ENCODE measurements around the gene LMO7.
"Not testable (repeated sequence)": the region's sequence is repeated elsewhere in the genome, so short reads cannot be mapped to it uniquely, and the experiment has no call there.

The LMO7 gene

DNA sequence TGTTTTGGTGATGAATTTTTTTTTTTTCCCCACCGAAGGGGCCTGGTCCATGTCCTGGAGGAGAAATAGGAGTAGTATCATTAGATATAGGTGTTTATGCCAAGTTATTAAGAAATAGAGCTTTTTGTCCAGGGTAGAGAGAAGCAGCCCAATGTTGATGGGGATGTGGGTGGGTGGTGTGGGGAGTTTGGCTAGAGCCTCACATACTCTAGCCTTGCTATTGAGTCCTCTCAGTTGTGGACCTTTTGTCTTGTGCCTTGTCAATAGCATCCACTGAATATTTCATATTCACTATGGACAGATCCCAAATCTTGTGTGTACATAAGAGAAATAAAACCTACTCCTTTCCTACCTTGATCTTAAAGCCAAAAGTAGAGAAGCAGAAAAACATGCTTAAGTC is 134.0 kb downstream of the LMO7 start:
- no peak for DNase-seq

DNA sequence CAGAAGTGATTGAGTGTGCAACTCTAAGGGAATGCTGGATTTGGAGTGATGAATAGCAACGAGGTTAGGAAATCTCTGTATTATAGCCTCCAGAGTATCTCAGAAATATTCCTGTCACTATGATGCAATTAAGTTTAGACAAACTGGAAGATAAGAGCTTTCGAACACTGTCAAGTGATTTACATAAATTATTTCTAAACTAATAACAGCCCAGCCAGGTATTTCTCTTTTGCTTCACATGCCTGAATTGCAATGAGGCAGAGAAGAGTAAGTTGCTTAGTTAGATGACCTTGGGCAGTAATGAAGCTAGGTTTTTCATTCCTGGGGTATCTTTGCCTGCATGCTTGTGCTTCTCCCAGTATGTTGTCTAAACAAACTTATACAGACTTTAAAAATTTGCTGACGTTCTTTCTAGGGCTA is 134.5 kb downstream of the LMO7 start:
- no peak for DNase-seq

DNA sequence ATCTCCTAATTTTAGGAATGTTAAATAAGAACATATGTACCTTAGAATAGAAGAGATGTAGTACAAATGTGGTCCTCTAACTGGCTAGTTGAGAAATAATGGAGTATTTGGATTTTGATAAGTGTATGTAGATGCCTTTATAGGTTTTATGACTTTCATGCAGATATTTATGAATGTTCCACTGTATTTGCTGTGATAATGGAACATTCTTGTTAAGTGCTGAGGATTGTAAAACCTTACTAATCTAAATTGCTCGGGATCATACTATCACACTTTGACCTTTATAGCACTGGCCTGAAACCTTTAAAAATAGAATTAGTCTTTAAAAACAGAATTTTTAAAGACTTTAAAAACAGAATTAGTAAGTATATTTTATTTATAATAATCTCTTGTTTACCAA is 135.1 kb downstream of the LMO7 start:
- DNase-seq = no peak

- no peak for DNase-seq
Measured at GRCh38 chr13:75771818-75772217, 135.7 kb downstream of the LMO7 start.

DNA sequence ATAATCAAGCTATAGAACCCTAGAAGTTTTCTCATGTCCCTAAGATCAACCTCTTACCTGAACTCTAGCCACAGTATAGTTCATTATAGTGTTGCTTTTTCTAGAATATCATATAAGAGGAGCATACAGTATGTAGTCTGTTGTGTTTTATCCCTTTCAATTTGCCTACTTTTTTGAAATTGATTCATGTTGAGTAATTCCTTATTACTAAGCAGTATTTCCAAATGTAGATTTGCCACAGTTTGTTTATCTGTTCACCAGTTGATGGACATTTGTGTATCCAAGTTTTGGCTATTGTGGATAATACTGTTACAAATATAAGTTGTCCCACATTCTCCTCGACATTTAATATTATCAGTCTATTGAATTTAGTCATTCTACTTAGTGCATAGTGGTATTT is 138.0 kb downstream of the LMO7 start:
- DNase-seq = no peak

DNA sequence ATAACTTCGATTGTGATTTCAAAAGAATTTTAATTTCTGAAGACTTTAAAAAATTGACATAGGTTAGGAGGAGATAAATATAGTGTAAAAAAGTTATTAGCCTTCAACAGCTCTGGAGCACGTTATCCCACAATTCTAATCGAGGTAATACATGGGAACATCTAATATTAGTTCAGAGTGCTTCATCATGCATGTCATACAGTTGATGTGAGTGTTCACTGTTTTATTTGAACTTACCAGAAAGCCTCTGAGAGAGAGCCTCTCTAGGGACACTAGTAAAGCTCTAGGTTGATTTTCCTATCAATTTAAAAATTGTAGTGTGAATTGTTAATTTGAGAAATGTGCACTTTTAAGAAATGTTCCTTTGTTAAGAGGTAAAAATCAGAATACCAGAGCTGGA is 140.4 kb downstream of the LMO7 start:
- DNase-seq = no peak

DNA sequence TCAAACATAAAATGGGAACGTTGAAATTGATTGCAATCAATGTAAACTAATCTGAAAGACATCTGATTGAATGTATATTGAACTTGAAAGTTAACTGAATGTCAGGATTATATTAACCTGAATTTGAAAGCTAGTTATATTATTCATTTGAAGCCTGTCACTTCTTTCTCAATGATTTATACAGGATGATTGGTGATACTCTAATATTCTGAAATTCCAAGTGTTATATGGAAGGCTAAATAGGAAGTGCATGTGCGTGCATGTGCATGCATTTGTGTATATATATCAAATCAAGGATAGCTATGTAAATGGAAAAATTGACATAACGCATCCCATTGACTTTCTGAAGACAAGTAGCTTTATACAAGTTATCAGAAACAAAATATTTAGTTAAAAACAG is 143.3 kb downstream of the LMO7 start:
- DNase-seq = no peak

- DNase-seq = not testable (repeated sequence)
Measured at GRCh38 chr13:75780103-75780502, 144.0 kb downstream of the LMO7 start.

DNA sequence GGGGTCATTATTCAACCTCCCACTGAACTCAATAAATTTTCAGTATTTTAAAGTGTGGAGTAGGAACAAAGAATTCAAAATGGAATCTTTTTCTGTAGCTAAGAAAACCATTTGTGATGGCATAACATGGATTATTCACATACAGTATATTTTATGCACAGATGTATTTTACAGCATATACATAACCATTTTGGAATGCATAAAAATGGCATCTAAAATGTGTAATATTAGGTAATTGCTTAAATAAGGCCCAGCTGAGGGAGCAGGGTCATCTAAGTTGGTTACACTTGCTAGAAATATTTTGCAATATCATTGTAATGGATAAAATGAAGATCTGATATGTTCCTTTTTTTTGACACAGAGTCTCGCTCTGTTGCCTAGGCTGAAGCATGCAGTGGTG is 146.9 kb downstream of the LMO7 start:
- DNase-seq = no peak

- DNase-seq = no peak
Measured at GRCh38 chr13:75784003-75784402, 147.9 kb downstream of the LMO7 start.

- no peak for DNase-seq
Measured at GRCh38 chr13:75785130-75785529, 149.0 kb downstream of the LMO7 start.

- DNase-seq = peak in 5 of 56 donors; percentile 13 to 51 (median 31)
Measured at GRCh38 chr13:75787249-75787928, 151.3 kb downstream of the LMO7 start.

DNA sequence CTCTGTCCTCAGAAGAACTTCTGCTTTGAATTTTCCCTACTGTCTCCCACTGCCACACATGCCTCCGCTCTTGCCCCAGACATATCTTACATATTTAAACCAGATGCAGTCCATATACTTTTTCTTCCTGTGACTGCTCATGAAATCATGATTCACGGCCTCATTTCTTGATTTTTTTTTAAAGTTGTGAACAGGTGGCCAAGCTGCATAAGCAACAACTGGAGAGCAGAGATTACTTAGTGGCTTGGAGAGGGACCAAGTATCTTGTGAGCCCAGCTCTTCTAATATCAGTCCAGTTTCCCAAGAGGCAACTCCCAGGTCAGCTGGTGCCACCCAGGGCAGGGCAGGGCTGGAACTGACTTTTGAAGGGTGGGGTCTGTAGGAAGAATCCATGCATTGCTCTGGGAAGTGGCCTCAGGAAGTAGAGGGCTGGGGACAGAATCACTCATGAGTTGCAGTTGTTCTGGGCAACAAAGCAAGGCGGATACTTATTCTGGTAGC is 152.4 kb downstream of the LMO7 start:
- DNase-seq = no peak

- DNase-seq = no peak
Measured at GRCh38 chr13:75789451-75790197, 153.5 kb downstream of the LMO7 start.

DNA sequence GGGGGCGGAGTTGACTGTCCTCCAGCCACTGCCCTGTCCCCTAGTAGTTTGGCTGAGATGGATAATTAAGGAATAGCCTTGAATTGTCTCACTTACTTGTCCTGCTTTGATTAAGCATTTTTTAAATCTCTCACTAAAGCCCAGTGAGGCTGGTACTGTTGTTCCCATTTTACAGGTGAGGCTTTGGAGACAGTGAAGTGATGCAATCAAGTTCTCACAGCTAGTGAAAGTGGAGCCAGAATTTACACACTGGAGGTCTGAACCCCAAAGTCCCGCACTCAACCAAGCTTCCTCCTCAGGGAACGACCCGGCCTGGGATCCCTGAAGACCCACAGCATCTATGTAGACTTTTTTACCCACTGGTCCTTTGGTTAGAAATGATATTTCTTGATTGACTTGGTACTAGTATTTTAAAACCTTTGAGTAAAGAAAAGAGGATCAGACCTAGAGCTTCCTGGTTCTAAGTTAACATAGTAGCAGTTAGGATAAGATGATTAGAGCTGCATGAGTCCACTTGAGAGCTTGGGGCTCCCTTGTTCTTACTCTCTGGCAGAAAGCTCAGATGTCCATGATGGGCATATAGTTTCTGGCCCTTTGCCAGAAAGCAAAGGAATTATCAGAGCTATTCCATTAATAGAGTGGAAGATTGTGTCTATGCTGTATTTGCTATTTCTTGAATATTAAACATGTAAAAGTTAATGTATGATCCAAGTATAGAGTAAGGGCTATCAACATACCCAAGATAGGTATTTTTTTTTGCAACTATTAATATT is 154.3 kb downstream of the LMO7 start:
- no peak for DNase-seq

DNA sequence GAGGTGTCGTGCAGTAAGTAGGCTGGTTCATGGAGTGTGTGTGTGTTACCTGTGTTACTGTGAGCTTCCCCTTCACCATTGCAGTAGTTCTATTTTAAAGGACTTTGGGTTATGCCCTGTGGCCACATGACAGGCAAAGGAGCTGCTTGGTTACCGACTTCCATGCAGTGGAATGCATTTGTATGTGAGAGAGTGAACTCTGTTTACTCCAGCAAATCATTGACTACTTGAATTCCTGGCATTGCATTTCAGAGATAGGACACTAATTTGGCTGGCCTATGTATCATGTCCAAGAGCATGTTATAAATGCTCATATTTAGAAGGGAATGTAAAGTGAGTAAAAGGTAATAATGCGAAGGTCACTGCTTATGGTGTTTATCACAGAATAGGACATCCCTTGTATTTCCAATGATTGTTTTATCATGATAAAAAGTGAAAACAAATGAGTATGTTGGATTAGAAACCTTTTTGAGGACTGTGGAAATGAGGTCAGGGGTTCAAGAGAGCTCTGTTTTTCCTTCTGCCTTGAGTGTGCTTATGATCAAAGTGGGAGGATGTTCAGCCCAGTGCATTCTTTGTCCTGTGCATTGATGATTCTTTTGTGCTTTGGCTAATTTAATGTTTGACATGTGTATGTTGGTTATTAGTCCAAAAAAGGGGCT is 156.5 kb downstream of the LMO7 start:
- DNase-seq = no peak

- not testable (repeated sequence) for DNase-seq
Measured at GRCh38 chr13:75793188-75793567, 157.0 kb downstream of the LMO7 start.

DNA sequence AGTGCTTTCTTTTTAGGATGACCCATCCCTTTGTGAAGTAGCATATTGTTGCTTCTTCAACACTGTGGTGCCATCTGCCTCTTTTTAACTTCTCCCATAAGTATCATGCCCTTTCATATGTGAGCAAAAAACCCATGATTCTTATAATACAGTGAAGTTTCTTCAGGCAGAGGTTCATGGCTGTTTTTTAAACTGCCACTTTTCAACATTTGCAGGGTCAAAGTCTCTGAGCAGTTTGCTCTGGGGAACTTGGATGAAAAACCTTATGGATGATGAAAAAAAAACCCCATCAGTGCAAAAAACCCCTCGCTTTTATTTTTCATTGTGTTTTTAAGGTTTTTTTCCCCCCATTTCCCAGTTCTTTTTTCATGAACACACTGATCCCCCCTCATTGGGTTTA is 158.5 kb downstream of the LMO7 start:
- DNase-seq = no peak

GRCh38 chr13:75795274-75795673 is 159.1 kb downstream of the LMO7 start:
- no peak for DNase-seq

DNA sequence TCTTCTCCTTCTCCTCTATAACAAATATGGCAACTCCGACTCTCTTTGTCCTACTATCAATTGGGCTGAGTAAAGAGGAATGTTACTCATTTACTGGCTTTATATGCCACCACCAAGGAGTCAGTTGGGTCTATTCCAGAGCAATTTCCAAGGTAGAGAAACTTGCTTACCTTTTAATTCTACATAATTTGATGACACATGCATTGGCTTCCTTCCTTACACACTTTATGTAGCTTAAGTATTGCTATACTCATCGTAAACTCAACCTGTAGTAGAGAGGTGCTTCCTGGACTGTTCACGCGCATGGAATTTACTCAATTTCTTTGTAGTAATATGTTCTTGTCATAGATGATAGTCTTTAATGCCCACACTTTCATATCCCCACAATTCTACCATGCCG is 160.7 kb downstream of the LMO7 start:
- DNase-seq = no peak

- no peak for DNase-seq
Measured at GRCh38 chr13:75797239-75797638, 161.1 kb downstream of the LMO7 start.

GRCh38 chr13:75797719-75798118 is 161.6 kb downstream of the LMO7 start:
- DNase-seq = no peak
